NCI-H146 treated with DMSO at 0.1 percent for 48 hours (cell line): ENCODE data around the gene AK4.

Experiments used
- DNase-seq: peaks from one replicate; lab custom pipeline; 2025; ENCODE audit not compliant: unreplicated experiment; lab: John Stamatoyannopoulos, UW

AK4 gene

GRCh38 chr1:65243491-65243890, 95.5 kb downstream of the AK4 start:
- DNase-seq, result no peak

- DNase-seq, result no peak
Observed at GRCh38 chr1:65245295-65245694, 97.3 kb downstream of the AK4 start.

GRCh38 chr1:65247419-65248359, 99.7 kb downstream of the AK4 start:
- no peak for DNase-seq

GRCh38 chr1:65250826-65251225, 102.8 kb downstream of the AK4 start:
- DNase-seq, result no peak

- DNase-seq, result no peak
Observed at GRCh38 chr1:65253800-65254319, 105.9 kb downstream of the AK4 start.

- peak; percentile 66 for DNase-seq
Observed at GRCh38 chr1:65254320-65255034, 106.5 kb downstream of the AK4 start.

GRCh38 chr1:65255035-65255655, 107.1 kb downstream of the AK4 start:
- peak; percentile 48 for DNase-seq

- DNase-seq, result peak; percentile 27
Observed at GRCh38 chr1:65255656-65256050, 107.7 kb downstream of the AK4 start.

- no peak for DNase-seq
Observed at GRCh38 chr1:65256860-65257708, 109.1 kb downstream of the AK4 start.

GRCh38 chr1:65258106-65258505, 110.1 kb downstream of the AK4 start:
- DNase-seq, result no peak

- DNase-seq, result no peak
Observed at GRCh38 chr1:65259816-65260215, 111.8 kb downstream of the AK4 start.

GRCh38 chr1:65260851-65261473, 113.0 kb downstream of the AK4 start:
- DNase-seq, result no peak

- no peak for DNase-seq
Observed at GRCh38 chr1:65263286-65263685, 115.3 kb downstream of the AK4 start.

GRCh38 chr1:65264197-65264929, 116.4 kb downstream of the AK4 start:
- DNase-seq, result no peak

GRCh38 chr1:65265296-65265650, 117.3 kb downstream of the AK4 start:
- no peak for DNase-seq

GRCh38 chr1:65265651-65266351, 117.8 kb downstream of the AK4 start:
- peak; percentile 51 for DNase-seq

GRCh38 chr1:65266476-65266875, 118.5 kb downstream of the AK4 start:
- no peak for DNase-seq

GRCh38 chr1:65267271-65267670, 119.3 kb downstream of the AK4 start:
- DNase-seq, result no peak

- DNase-seq, result no peak
Observed at GRCh38 chr1:65267683-65268082, 119.7 kb downstream of the AK4 start.
